Esophagus squamous epithelium (tissue), 4 donors: Measurements from ENCODE around the gene CLEC3B.

Experiments
- POLR2A ChIP-seq, 4 donors: fragments of 450-650 bp; IDR thresholded peaks; one replicate each; pipeline ENCODE4 v1.6.1; 2017; ENCODE audit warnings: antibody characterized with exemption in 4 of 4, mild to moderate bottlenecking in 4 of 4, moderate library complexity in 3 of 4
- TF ChIP-seq, protein P1 (sequence below), 6 experiments: fragments of 450-650 bp in 4 of 6; fragments of 200-600 bp in 2 of 6; sonication (generic) in 2 of 6; IDR thresholded peaks; one replicate each; pipeline ENCODE4 v1.5.1; 2016 to 2019; ENCODE audit warnings: antibody characterized with exemption in 6 of 6, mild to moderate bottlenecking in 4 of 6, moderate library complexity in 4 of 6

DNA sequence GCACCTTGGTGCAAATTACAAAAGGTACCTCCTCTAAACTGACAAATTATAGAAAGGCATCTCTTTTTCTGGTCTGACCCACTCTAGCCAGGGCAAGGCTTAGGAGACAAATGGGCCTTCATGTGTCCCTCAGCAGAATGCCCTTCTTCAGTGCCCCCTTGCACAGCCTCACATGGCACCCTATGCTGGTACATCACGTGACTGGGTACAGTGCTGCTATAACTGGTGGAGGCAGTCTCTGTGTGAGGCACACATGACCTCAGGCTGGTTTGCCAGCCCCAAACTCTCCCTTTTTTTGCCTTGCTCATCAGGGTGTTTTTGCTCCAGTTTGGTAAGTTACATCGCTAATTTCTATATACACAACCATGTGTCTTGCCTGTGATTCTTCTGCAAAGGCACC, 3.1 kb downstream of the CLEC3B start:
- no peak for TF ChIP-seq POLR2A (IDR thresholded peaks at IDR 0.05)
- TF ChIP-seq, protein P1, sequence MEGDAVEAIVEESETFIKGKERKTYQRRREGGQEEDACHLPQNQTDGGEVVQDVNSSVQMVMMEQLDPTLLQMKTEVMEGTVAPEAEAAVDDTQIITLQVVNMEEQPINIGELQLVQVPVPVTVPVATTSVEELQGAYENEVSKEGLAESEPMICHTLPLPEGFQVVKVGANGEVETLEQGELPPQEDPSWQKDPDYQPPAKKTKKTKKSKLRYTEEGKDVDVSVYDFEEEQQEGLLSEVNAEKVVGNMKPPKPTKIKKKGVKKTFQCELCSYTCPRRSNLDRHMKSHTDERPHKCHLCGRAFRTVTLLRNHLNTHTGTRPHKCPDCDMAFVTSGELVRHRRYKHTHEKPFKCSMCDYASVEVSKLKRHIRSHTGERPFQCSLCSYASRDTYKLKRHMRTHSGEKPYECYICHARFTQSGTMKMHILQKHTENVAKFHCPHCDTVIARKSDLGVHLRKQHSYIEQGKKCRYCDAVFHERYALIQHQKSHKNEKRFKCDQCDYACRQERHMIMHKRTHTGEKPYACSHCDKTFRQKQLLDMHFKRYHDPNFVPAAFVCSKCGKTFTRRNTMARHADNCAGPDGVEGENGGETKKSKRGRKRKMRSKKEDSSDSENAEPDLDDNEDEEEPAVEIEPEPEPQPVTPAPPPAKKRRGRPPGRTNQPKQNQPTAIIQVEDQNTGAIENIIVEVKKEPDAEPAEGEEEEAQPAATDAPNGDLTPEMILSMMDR (IDR thresholded peaks at IDR 0.05), result no peak
